Stimulated activated CD4-positive, alpha-beta T cell treated with anti-CD3 and anti-CD28 coated beads, Interleukin-1b, Interleukin-23, amount 100 ng/mL, for 48 hours (primary cell): ENCODE measurements around the gene AKR7A2.
"Not testable (repeated sequence)": the region's sequence is repeated elsewhere in the genome, so short reads cannot be mapped to it uniquely, and the experiment has no call there.

Source experiments
- DNase-seq: peaks from one replicate; pipeline ENCODE4 v3.0.0-alpha.2; 2020

AKR7A2 gene

GRCh38 chr1:19256301-19256700 is 55.6 kb downstream of the AKR7A2 start:
- DNase-seq, result not testable (repeated sequence)

GRCh38 chr1:19255288-19255687 is 56.7 kb downstream of the AKR7A2 start:
- no peak for DNase-seq

GRCh38 chr1:19254416-19254815 is 57.5 kb downstream of the AKR7A2 start:
- DNase-seq, result no peak
